ENCODE data around the gene PTCD1. TPM values are rescaled to one million over a fixed set of nuclear protein-coding genes. Genes with fewer than 3 reads are reported as not detected.

Gene PTCD1
- total RNA-seq, 4 donors from 2014 or later, result 8.3 to 9.1 (median 8.6) TPM

- H3K27ac ChIP-seq, result no peak overlapping the region
- H3K4me1 ChIP-seq, result peaks cover 6 to 38% (median 19%) of the 10 kb centered on the region in 4 donors
- H3K9me3 ChIP-seq, result no peaks in the 10 kb centered on the region
Observed at GRCh38 chr7:99406557-99406956, 32.0 kb downstream of the PTCD1 start.

GRCh38 chr7:99404977-99405320 is 33.6 kb downstream of the PTCD1 start:
- H3K36me3 ChIP-seq, result peaks cover 0 to 42% (median 0%) of the 10 kb centered on the region in 3 donors
- H3K27ac ChIP-seq, result no peak overlapping the region
- no peak overlapping the region for H3K4me3 ChIP-seq
- H3K4me1 ChIP-seq, result peaks cover 6 to 28% (median 18%) of the 10 kb centered on the region in 4 donors
- DNase-seq, result no peak
- TF ChIP-seq CTCF (IDR thresholded peaks at IDR 0.05) (no peak), POLR2A (IDR thresholded peaks at IDR 0.05) (no peak)
- H3K9me3 ChIP-seq, result no peaks in the 10 kb centered on the region
- no peaks in the 10 kb centered on the region for H3K27me3 ChIP-seq

More at GRCh38 chr7:99406557-99406956, 32.0 kb downstream of the PTCD1 start:
- TF ChIP-seq CTCF (IDR thresholded peaks at IDR 0.05) (no peak), POLR2A (IDR thresholded peaks at IDR 0.05) (no peak)
- Histone ChIP-seq H3K4me3 (no peak overlapping the region), H3K36me3 (peaks cover 0 to 40% (median under 1%) of the 10 kb centered on the region in 3 donors), H3K27me3 (no peaks in the 10 kb centered on the region)
- DNase-seq, result peak in 1 of 3 donors; percentile 29

GRCh38 chr7:99404235-99404976 is 34.2 kb downstream of the PTCD1 start:
- H3K36me3 ChIP-seq, result peaks cover 0 to 48% (median 0%) of the 10 kb centered on the region in 3 donors
- DNase-seq, result no peak
- H3K27ac ChIP-seq, result no peak overlapping the region
- no peaks in the 10 kb centered on the region for H3K27me3 ChIP-seq
- H3K4me1 ChIP-seq, result peaks cover 6 to 23% (median 14%) of the 10 kb centered on the region in 4 donors
- H3K4me3 ChIP-seq, result no peak overlapping the region
- no peaks in the 10 kb centered on the region for H3K9me3 ChIP-seq
- TF ChIP-seq POLR2A (IDR thresholded peaks at IDR 0.05) (no peak), CTCF (IDR thresholded peaks at IDR 0.05) (no peak)

- Histone ChIP-seq H3K27ac (no peak overlapping the region), H3K4me3 (no peak overlapping the region), H3K9me3 (no peaks in the 10 kb centered on the region), H3K36me3 (peaks cover 0 to 54% (median 0%) of the 10 kb centered on the region in 3 donors), H3K4me1 (peaks cover 6 to 23% (median 14%) of the 10 kb centered on the region in 4 donors), H3K27me3 (no peaks in the 10 kb centered on the region)
- TF ChIP-seq POLR2A (IDR thresholded peaks at IDR 0.05) (no peak), CTCF (IDR thresholded peaks at IDR 0.05) (no peak)
- DNase-seq, result no peak
Observed at GRCh38 chr7:99403764-99404163, 34.8 kb downstream of the PTCD1 start.

GRCh38 chr7:99402854-99403253 is 35.7 kb downstream of the PTCD1 start:
- H3K4me1 ChIP-seq, result peaks cover 6 to 23% (median 14%) of the 10 kb centered on the region in 4 donors
- no peaks in the 10 kb centered on the region for H3K27me3 ChIP-seq
- peaks cover 0 to 63% (median 0%) of the 10 kb centered on the region in 3 donors for H3K36me3 ChIP-seq
- no peak overlapping the region for H3K4me3 ChIP-seq
- no peak overlapping the region for H3K27ac ChIP-seq
- TF ChIP-seq POLR2A (IDR thresholded peaks at IDR 0.05), result no peak
- no peak for TF ChIP-seq CTCF (IDR thresholded peaks at IDR 0.05)
- DNase-seq, result no peak
- no peaks in the 10 kb centered on the region for H3K9me3 ChIP-seq

Data from Peyer's patch (tissue), 4 donors.